Heart left ventricle (tissue), 13 donors: Measurements from ENCODE around the gene AFF1.

Experiments
- POLR2A ChIP-seq, 2 donors: fragments of 450-650 bp; IDR thresholded peaks; one replicate each; pipeline ENCODE4 v1.6.1; 2017; ENCODE audit warnings: antibody characterized with exemption in 2 of 2, mild to moderate bottlenecking in 2 of 2, moderate library complexity in 2 of 2
- TF ChIP-seq, protein P1 (sequence below), 12 donors: fragments of 200-600 bp; sonication (generic) in 4 of 12; IDR thresholded peaks; one replicate each; pipeline versions ENCODE4 v1.5.0 to v1.8.0; 2018 to 2022; ENCODE audit warnings: antibody characterized with exemption in 12 of 12, mild to moderate bottlenecking in 5 of 12
- donor health status: ischemic (EF 13 %, LVEDD 7.1; RV severe dilation, severe dysfunction).
- donor health status: DM: no; HTN: yes; CAD: no.
- donor health status: DM: no; HTN: no; CAD: no.
- donor health status: ischemic (EF 25% LVEDD 6.9; RV normal size, moderate dysfunction).
- donor health status: ischemic (EF 25% LVEDD 5.7; RV mildly dilated, moderate dysfunction).
- donor health status: ischemic (EF 35%, LVEDD 5.7; RV mildly dilated, moderate dysfunction).
- donor health status: nonischemic (EF 11% LVEDD 7.7; RV severe dilation, severe dysfunction).
- donor health status: DM: yes; HTN: yes; CAD: no.
- donor health status: PGD.
- donor health status: ischemic (EF 29% LVEDD 5.4; RV normal size, mild dysfunction).
- donor health status: nonischemic (EF 23%, LVEDD 6.1; RV moderate dilation, normal function).

DNA sequence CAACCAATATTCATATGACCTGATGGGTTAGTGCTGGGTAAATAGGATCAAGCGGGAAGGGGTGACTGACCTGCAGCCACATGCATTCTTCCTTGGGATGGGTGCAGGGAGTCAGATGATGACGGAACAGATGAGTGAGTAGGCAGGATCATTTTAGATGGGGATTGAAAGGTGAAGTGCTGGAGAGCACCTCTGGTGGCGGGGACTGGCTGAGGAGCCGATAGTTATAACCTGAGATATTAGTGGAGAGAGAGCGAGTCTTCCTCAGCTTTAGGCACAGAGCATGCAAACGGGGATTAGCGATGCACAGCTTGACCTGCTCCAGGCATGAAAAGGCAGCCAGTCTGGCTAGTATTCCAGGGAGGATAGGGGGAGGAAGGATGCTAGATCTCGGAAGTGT is 99.1 kb downstream of the AFF1 start:
- no peak for TF ChIP-seq POLR2A (IDR thresholded peaks at IDR 0.05)
- TF ChIP-seq, protein P1, sequence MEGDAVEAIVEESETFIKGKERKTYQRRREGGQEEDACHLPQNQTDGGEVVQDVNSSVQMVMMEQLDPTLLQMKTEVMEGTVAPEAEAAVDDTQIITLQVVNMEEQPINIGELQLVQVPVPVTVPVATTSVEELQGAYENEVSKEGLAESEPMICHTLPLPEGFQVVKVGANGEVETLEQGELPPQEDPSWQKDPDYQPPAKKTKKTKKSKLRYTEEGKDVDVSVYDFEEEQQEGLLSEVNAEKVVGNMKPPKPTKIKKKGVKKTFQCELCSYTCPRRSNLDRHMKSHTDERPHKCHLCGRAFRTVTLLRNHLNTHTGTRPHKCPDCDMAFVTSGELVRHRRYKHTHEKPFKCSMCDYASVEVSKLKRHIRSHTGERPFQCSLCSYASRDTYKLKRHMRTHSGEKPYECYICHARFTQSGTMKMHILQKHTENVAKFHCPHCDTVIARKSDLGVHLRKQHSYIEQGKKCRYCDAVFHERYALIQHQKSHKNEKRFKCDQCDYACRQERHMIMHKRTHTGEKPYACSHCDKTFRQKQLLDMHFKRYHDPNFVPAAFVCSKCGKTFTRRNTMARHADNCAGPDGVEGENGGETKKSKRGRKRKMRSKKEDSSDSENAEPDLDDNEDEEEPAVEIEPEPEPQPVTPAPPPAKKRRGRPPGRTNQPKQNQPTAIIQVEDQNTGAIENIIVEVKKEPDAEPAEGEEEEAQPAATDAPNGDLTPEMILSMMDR (IDR thresholded peaks at IDR 0.05) = no peak
